Neuron (in vitro differentiated cells): Measurements from ENCODE around the gene CFAP298.

Source experiments
- H2AFZ ChIP-seq: one replicate; pipeline ENCODE4 v1.6.1; 2013; ENCODE audit warnings: low read depth, mild to moderate bottlenecking, inconsistent platforms, low read length, moderate library complexity
- H3K27me3 ChIP-seq: one replicate; pipeline ENCODE4 v1.6.1; 2013; ENCODE audit warnings: low read length; ENCODE audit not compliant: insufficient read depth
- H3K36me3 ChIP-seq: one replicate; pipeline ENCODE4 v1.6.1; 2013; ENCODE audit warnings: low read length; ENCODE audit not compliant: insufficient read depth
- H3K4me1 ChIP-seq: one replicate; pipeline ENCODE4 v1.6.1; 2013; ENCODE audit warnings: low read length; ENCODE audit not compliant: insufficient read depth
- H3K4me3 ChIP-seq: 2 replicates; pipeline ENCODE4 v1.5.1; 2013; ENCODE audit warnings: mild to moderate bottlenecking, low read length, moderate library complexity
- H3K9me3 ChIP-seq: one replicate; pipeline ENCODE4 v1.6.1; 2013; ENCODE audit warnings: low read length

The CFAP298 gene

DNA sequence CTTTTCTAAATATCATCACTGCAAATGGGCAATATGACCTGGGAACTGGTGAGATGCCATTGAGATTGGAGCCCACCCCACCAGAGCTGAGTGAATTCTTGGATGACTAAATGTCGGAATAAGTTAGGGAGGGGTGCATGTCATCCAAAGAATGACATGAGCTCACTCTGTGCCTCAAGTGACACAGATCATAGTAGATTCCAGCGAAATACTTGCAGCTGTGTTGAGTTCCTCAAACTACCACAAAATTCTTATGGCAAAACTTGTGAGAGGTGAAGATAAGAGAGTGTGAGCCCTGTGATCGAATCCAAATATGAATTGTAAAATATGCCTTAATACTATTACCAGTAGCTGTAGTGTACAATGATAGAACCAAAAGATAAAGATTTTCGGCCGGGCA, 24.5 kb downstream of the CFAP298 start:
- no peaks in the 10 kb centered on the region for H3K4me1 ChIP-seq
- no peaks in the 10 kb centered on the region for H3K27me3 ChIP-seq
- no peak overlapping the region for H2AFZ ChIP-seq
- H3K36me3 ChIP-seq: no peaks in the 10 kb centered on the region
- no peak overlapping the region for H3K4me3 ChIP-seq
- H3K9me3 ChIP-seq: no peaks in the 10 kb centered on the region

DNA sequence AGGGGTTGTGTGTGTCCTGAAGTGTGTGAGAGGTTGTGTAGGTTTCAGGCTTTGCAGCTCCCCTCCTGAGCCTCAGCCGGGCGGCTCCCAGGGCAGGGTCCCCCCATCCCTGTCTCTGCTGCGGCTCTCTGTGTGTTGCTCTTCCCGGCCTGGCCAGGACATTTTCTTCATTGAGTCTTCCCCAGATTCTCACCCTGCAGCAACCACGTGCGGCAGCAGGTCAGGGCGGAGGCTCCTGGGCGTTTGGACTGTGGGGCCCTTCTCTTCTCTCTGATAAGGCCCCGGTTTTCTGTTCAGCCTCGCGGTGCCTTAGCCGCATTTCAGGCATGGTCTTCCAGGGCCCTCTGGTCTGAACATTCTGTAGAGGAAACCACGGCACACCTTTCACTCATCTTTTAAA, 25.1 kb downstream of the CFAP298 start:
- Histone ChIP-seq H3K9me3 (no peaks in the 10 kb centered on the region), H3K4me3 (no peak overlapping the region), H3K4me1 (no peaks in the 10 kb centered on the region), H3K36me3 (no peaks in the 10 kb centered on the region), H2AFZ (no peak overlapping the region), H3K27me3 (no peaks in the 10 kb centered on the region)

DNA sequence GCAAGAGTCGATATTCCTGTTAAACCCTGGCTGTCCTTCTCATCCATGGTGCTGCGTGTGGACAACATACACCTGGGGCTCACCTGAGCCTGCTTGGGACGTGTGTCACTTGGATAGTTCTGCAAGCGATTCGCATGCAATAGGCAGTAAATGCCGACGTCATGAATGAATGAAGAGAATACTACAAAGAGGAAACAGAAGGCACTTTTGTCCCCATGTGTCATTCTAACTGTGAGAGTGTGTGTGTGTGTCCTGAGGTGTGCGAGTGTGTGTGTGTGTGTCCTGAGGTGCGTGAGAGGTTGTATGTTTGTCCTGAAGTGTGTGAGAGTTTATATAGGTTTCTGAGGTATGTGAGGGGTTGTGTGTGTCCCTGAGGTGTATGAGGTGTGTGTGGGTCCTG, 26.2 kb downstream of the CFAP298 start:
- Histone ChIP-seq H3K4me1 (no peaks in the 10 kb centered on the region), H3K9me3 (no peaks in the 10 kb centered on the region), H2AFZ (no peak overlapping the region), H3K4me3 (no peak overlapping the region), H3K36me3 (no peaks in the 10 kb centered on the region), H3K27me3 (no peaks in the 10 kb centered on the region)

DNA sequence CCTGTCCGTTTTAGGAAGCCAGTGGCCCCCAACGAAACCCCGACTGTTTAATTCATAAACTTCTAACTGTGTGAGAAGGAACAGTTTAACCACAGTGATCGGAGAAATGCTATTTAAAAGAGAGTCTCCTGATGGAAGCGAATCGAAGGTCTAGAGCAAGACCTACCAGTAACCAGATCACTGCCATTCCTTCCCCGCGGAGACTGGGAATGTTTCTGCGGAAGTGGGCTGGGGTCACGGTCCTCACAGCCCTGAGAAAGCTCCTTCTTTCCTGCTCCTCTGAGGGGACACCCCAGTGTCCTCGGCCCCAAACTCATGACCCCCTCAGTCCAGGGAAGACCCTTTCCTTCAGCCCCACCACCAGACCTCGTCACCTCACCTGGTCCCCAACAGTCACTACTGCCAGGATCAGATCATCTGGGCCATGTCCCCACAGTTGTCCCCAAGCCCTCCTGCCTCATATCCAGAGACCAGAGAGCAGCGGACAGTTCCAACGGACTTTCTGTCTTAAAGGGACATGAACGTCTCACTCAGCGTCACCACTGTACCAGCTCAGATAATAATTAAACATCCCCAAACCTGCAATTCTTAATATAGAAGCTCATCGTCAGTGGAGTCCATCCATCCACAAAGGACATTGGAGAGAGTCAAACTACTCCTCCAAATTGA, 27.0 kb downstream of the CFAP298 start, which contains the start of gene TCP10L:
TSS of gene TCP10L (minus strand) at position 482 of the 669 bp plus-strand sequence. CDS start 1,219 bp downstream, outside the sequence.
- no peak within 1 kb of the TSS for H2AFZ ChIP-seq
- H3K36me3 ChIP-seq: no peaks in the 10 kb centered on the region
- no peak within 1 kb of the TSS for H3K4me3 ChIP-seq
- H3K4me1 ChIP-seq: no peaks in the 10 kb centered on the region
- H3K27me3 ChIP-seq: no peaks in the 10 kb centered on the region
- no peaks in the 10 kb centered on the region for H3K9me3 ChIP-seq

DNA sequence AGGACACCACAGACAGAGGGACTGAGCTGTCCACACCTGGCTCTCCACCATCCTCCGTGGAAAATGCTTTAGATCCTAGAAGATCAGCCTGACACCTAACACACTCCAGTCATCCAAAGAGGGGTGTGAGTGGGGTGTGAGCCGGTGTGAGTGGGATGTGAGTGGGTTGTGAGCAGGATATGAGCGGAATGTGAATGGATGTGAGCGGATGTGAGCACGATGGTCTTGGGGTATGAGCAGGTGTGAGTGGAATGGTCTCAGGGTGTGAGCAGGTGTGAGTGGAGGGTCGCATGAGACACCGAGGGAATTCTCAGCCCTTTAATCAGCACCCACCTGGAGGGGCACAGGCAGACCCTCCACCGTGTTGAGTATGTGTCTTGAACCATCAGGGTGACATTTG, 27.7 kb downstream of the CFAP298 start:
- Histone ChIP-seq H3K36me3 (no peaks in the 10 kb centered on the region), H3K27me3 (no peaks in the 10 kb centered on the region), H2AFZ (no peak overlapping the region), H3K9me3 (no peaks in the 10 kb centered on the region), H3K4me1 (no peaks in the 10 kb centered on the region), H3K4me3 (no peak overlapping the region)

DNA sequence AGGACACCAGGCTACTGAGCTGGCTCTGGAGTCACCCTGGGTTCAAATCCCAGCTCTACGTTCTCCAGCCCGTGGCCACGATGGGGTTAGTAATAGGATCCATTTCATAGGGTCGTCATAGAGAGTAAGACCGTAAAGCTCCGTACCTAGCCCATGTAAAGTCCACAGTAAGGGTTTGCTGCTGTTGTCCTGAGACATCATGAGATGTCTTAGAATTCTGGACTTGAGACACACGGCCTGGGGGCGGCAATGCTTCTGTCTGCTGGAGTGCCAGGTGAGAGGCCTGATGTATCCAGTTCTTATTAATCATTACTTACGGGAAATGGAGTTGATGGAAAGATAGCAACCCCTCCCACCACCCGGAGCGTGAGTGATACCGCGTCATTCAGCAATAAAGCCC, 30.4 kb downstream of the CFAP298 start:
- Histone ChIP-seq H3K4me1 (no peaks in the 10 kb centered on the region), H3K4me3 (no peak overlapping the region), H3K9me3 (peaks cover 2% of the 10 kb centered on the region), H3K27me3 (no peaks in the 10 kb centered on the region), H3K36me3 (no peaks in the 10 kb centered on the region), H2AFZ (no peak overlapping the region)

DNA sequence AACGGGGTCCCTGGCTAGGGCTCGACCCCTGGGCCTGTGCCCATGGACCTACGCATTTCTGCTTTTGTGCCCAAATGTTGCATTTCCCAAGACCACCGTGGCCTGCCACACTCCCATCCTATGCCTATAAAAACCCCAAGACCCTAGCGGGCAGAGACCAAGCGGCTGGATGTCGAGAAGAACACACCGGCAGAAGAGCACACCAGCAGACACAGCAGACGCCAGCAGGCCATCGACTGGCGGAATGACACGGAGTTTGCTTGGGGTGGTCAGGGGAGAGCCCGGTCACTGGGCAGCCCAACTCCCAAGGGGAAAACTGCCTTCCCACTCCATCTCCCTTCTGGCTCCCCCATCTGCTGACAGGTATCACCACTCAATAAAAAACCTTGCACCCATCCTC, 31.2 kb downstream of the CFAP298 start:
- Histone ChIP-seq H3K27me3 (no peaks in the 10 kb centered on the region), H3K4me1 (no peaks in the 10 kb centered on the region), H3K9me3 (peaks cover 2% of the 10 kb centered on the region), H3K4me3 (no peak overlapping the region), H3K36me3 (no peaks in the 10 kb centered on the region), H2AFZ (no peak overlapping the region)

DNA sequence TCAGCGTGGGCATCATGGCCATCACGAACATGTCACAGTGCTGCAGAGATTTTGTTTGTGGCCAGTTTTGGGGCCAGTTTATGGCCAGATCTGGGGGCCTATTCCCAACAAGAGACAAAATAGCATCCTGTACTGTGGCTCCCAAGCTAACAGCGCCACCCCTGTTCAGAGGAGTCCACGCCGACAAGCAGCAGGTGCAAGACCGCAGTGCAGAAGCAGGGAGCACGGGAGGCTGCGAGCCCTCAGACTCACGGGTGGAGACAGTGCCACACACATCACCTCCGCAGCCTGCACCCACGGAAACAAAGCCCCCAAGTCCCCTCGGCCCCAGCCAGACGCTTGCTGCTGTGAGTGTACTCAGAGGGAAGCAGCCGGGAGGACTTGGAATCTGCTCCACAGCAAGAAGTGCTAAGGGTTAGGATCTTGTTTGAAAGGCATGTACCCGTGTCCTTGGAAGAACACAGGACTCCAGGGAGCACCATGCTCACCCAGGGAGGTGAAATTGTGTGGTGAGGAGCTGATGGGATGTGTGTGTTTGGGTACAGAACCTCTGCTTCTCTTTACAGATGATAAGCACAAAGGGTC, 34.0 kb downstream of the CFAP298 start:
- no peak overlapping the region for H2AFZ ChIP-seq
- H3K4me1 ChIP-seq: no peaks in the 10 kb centered on the region
- H3K36me3 ChIP-seq: no peaks in the 10 kb centered on the region
- peaks cover 2% of the 10 kb centered on the region for H3K9me3 ChIP-seq
- H3K27me3 ChIP-seq: no peaks in the 10 kb centered on the region
- no peak overlapping the region for H3K4me3 ChIP-seq

DNA sequence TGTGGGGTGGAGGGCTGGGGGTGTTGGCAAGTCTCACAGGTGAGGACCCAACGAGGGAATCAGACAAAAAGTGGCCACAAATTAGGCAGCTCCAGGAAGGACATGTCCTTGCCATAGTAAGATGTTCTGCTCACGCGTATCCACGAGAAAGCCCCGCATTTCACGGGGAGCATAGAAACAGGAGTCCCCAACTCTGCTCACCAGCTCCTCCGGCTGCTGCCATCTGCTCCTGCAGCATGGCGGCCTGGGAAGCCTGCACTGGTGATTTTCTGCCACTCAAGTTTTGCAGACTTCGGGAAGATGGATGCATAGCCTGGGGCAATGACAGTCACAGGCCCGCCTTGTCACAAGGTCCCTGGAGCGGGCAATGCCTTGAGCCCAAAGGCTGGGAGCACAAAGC, 36.2 kb downstream of the CFAP298 start:
- Histone ChIP-seq H3K9me3 (peaks cover 2% of the 10 kb centered on the region), H3K4me1 (no peaks in the 10 kb centered on the region), H3K36me3 (no peaks in the 10 kb centered on the region), H3K27me3 (no peaks in the 10 kb centered on the region), H3K4me3 (no peak overlapping the region), H2AFZ (no peak overlapping the region)

DNA sequence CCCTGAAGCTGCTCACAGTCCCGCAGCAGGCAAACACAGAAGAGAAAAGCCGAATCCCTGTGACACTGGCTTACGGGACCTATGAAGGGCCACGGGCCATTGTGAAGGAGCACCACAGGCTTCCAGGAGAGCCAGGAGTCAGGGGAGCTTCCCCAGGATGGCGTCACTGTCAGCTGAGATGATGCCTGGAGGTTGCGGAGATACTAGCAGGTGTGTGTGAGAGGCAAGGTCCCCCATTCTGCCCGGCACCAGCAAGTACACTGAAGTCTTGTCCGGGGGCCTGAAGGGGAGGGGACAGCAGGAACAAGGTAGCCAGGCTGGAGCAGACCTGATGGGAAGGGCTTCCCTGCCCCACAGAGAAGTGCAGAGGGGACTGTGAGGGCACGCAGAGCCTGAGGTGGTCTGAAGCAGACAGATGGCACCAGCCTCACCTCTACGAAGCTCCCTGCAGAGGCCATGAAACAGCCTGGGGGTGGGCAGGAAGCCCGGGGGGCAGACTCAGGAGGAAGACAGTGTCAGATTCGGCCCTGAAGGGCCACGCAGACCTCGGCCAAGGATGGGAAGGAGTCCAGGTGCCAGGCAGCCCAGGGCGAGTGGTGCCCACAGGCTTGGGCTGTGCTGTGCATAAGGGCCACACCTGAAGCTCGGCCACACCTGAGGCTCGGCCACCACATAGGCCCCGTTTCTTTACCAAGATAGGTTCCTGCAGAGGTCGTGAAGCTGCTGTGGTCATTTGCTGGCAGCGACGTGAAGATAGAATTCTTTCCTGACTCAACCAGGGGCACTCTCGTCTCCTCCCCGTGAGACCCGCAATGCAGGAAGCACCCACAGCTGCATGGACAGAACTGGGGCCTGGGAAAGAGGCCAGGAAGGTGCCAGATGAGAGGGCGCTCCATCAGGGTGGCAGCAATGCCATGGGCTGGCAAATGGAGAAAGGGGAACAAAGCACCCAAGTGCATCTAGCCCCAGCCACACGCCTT, 36.9 kb downstream of the CFAP298 start:
- Histone ChIP-seq H3K36me3 (no peaks in the 10 kb centered on the region), H3K27me3 (no peaks in the 10 kb centered on the region), H2AFZ (no peak overlapping the region), H3K4me1 (no peaks in the 10 kb centered on the region), H3K4me3 (no peak overlapping the region), H3K9me3 (peaks cover 2% of the 10 kb centered on the region)

DNA sequence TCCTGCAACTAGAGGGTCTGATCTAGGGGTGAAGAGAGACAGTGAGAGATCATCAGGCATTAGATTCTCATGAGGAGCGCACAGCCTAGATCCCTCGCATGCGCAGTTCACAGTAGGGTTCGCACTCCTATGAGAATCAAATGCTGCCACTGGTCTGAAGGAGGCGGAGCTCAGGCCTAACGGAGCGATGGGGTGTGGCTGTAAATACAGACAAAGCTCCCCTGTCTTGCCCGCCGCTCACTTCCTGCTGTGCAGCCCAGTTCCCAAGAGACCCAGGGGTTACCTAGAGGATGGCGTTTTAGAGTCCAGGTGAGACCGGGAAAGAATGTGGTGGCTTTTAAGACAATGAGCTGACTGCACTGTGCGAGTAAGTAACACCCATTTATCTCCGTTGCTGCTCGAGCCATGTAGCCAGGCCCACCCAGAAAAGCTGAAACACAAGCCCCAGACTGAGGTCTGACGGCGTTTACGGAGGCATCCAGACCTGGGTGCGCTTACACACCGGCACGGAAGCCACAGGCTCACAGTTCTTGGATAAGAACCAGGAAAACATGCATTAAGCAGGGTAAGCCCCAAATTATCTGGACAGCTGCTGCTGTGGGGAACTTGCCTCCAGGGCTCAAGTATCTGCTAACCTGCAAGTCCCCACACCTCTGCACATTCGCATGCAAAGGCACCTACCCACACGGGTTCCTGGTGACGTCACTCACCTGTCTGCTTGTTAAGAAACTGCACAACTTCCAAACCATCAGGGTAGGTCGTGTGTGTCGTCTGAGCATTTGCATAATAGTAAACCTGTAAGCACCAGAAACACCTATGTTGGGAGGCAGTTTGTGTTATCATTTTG, 39.4 kb downstream of the CFAP298 start:
- no peaks in the 10 kb centered on the region for H3K9me3 ChIP-seq
- no peak overlapping the region for H2AFZ ChIP-seq
- no peaks in the 10 kb centered on the region for H3K27me3 ChIP-seq
- peaks cover 6% of the 10 kb centered on the region for H3K4me1 ChIP-seq
- no peaks in the 10 kb centered on the region for H3K36me3 ChIP-seq
- H3K4me3 ChIP-seq: no peak overlapping the region

DNA sequence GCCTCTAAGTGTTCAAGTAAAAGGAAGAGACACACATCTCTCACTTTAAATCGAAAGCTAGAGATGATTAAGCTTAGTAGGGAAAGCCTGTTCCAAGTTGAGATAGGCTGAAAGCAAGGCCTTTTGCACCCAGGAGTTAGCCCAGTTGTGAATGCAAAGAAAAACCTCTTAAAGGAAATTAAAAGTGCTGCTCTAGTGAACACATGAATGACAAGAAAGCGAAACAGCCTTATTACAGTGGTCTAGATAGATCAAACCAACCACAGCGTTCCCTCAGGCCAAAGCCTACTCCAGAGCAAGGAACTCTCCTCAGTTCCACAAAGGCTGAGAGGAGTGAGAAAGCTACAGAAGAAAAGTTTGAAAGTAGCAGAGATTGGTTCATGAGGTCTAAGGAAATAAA, 41.7 kb downstream of the CFAP298 start:
- no peaks in the 10 kb centered on the region for H3K9me3 ChIP-seq
- no peaks in the 10 kb centered on the region for H3K27me3 ChIP-seq
- H2AFZ ChIP-seq: no peak overlapping the region
- no peak overlapping the region for H3K4me3 ChIP-seq
- H3K36me3 ChIP-seq: no peaks in the 10 kb centered on the region
- peaks cover 6% of the 10 kb centered on the region for H3K4me1 ChIP-seq
